Skeletal muscle tissue (tissue), 4 donors: Measurements from ENCODE around the gene SEMA5B. TPM values are rescaled to one million over a fixed set of nuclear protein-coding genes. Genes with fewer than 3 reads are reported as not detected.

Source experiments
- H3K27ac ChIP-seq: one replicate; pipeline ENCODE4 v1.7.0; 2013; ENCODE audit warnings: mild to moderate bottlenecking, low read depth, low read length, inconsistent platforms
- H3K27me3 ChIP-seq, 3 donors: one replicate each; pipeline ENCODE4 v1.7.0; 2013; ENCODE audit warnings: low read length in 3 of 3; ENCODE audit not compliant: control insufficient read depth in 3 of 3, insufficient read depth in 3 of 3
- H3K36me3 ChIP-seq, 3 donors: one replicate each; pipeline ENCODE4 v1.7.0; 2013; ENCODE audit warnings: low read length in 3 of 3; ENCODE audit not compliant: control insufficient read depth in 3 of 3, insufficient read depth in 3 of 3
- H3K4me1 ChIP-seq, 3 donors: one replicate each; pipeline ENCODE4 v1.7.0; 2013; ENCODE audit warnings: low read length in 3 of 3, mild to moderate bottlenecking in 3 of 3; ENCODE audit not compliant: control insufficient read depth in 3 of 3, insufficient read depth in 3 of 3
- H3K4me3 ChIP-seq, 3 donors: one replicate each; pipeline ENCODE4 v1.7.0; 2013; ENCODE audit warnings: low read length in 3 of 3
- H3K9ac ChIP-seq, 3 donors: one replicate each; pipeline ENCODE4 v1.7.0; 2013; ENCODE audit warnings: low read length in 3 of 3, mild to moderate bottlenecking in 3 of 3, moderate library complexity in 2 of 3, low read depth in 1 of 3
- H3K9me3 ChIP-seq, 3 donors: one replicate each; pipeline ENCODE4 v1.7.0; 2013; ENCODE audit warnings: low read length in 3 of 3; ENCODE audit not compliant: control insufficient read depth in 3 of 3
- total RNA-seq: library from RNA; depleted of rRNA; stranded (reverse); fragments of >200 nt; gene quantifications from one replicate; pipeline ENCODE4 v1.2.3, GENCODE V29; 2014
- donor health status: Osteomylitis.

SEMA5B gene
- total RNA-seq, 1 donor from 2014 or later: 8.4 TPM

GRCh38 chr3:123018683-123019082 is 8.9 kb downstream of the SEMA5B start:
- Histone ChIP-seq H3K9ac (no peak overlapping the region), H3K27ac (no peak overlapping the region), H3K9me3 (no peaks in the 10 kb centered on the region), H3K4me1 (peaks cover 2 to 4% (median 2%) of the 10 kb centered on the region in 3 donors), H3K27me3 (peaks cover 0 to 8% (median under 1%) of the 10 kb centered on the region in 3 donors), H3K4me3 (no peak overlapping the region), H3K36me3 (no peaks in the 10 kb centered on the region)

- Histone ChIP-seq H3K9me3 (no peaks in the 10 kb centered on the region), H3K4me1 (peaks cover 4 to 7% (median 5%) of the 10 kb centered on the region in 3 donors), H3K27ac (no peak overlapping the region), H3K36me3 (no peaks in the 10 kb centered on the region), H3K4me3 (no peak overlapping the region), H3K27me3 (peaks cover 0 to 11% (median 0%) of the 10 kb centered on the region in 3 donors), H3K9ac (no peak overlapping the region)
Observed at GRCh38 chr3:123015596-123015995, 12.0 kb downstream of the SEMA5B start.

GRCh38 chr3:123013876-123014275 is 13.7 kb downstream of the SEMA5B start:
- peaks cover 0 to 11% (median 0%) of the 10 kb centered on the region in 3 donors for H3K27me3 ChIP-seq
- H3K9ac ChIP-seq: no peak overlapping the region
- no peak overlapping the region for H3K27ac ChIP-seq
- no peak overlapping the region for H3K4me3 ChIP-seq
- H3K9me3 ChIP-seq: no peaks in the 10 kb centered on the region
- no peaks in the 10 kb centered on the region for H3K36me3 ChIP-seq
- peaks cover 4 to 7% (median 5%) of the 10 kb centered on the region in 3 donors for H3K4me1 ChIP-seq

GRCh38 chr3:123012652-123013051 is 14.9 kb downstream of the SEMA5B start:
- no peak overlapping the region for H3K27ac ChIP-seq
- H3K4me1 ChIP-seq: peaks cover 4 to 7% (median 5%) of the 10 kb centered on the region in 3 donors
- H3K9ac ChIP-seq: no peak overlapping the region
- peaks cover 0 to 8% (median 4%) of the 10 kb centered on the region in 3 donors for H3K27me3 ChIP-seq
- no peaks in the 10 kb centered on the region for H3K36me3 ChIP-seq
- H3K9me3 ChIP-seq: no peaks in the 10 kb centered on the region
- H3K4me3 ChIP-seq: no peak overlapping the region

GRCh38 chr3:123011447-123011846 is 16.1 kb downstream of the SEMA5B start:
- Histone ChIP-seq H3K4me3 (no peak overlapping the region), H3K27me3 (peaks cover 0 to 6% (median 4%) of the 10 kb centered on the region in 3 donors), H3K27ac (no peak overlapping the region), H3K9me3 (no peaks in the 10 kb centered on the region), H3K36me3 (no peaks in the 10 kb centered on the region), H3K9ac (no peak overlapping the region), H3K4me1 (peaks cover 4 to 7% (median 5%) of the 10 kb centered on the region in 3 donors)

GRCh38 chr3:123008840-123009239 is 18.7 kb downstream of the SEMA5B start:
- Histone ChIP-seq H3K27ac (no peak overlapping the region), H3K9me3 (no peaks in the 10 kb centered on the region), H3K9ac (no peak overlapping the region), H3K27me3 (peaks cover 0 to 4% (median 3%) of the 10 kb centered on the region in 3 donors), H3K4me1 (peaks cover 0 to 6% (median 5%) of the 10 kb centered on the region in 3 donors), H3K36me3 (no peaks in the 10 kb centered on the region), H3K4me3 (no peak overlapping the region)

- H3K9ac ChIP-seq: no peak overlapping the region
- H3K9me3 ChIP-seq: no peaks in the 10 kb centered on the region
- no peak overlapping the region for H3K27ac ChIP-seq
- H3K4me1 ChIP-seq: no peaks in the 10 kb centered on the region
- H3K36me3 ChIP-seq: no peaks in the 10 kb centered on the region
- H3K27me3 ChIP-seq: peaks cover 0 to 8% (median 7%) of the 10 kb centered on the region in 3 donors
- no peak overlapping the region for H3K4me3 ChIP-seq
Observed at GRCh38 chr3:123006609-123007008, 21.0 kb downstream of the SEMA5B start.

GRCh38 chr3:123005291-123005690 is 22.3 kb downstream of the SEMA5B start:
- H3K9me3 ChIP-seq: no peaks in the 10 kb centered on the region
- no peak overlapping the region for H3K27ac ChIP-seq
- H3K27me3 ChIP-seq: peaks cover 0 to 13% (median 9%) of the 10 kb centered on the region in 3 donors
- no peaks in the 10 kb centered on the region for H3K36me3 ChIP-seq
- H3K9ac ChIP-seq: no peak overlapping the region
- H3K4me3 ChIP-seq: no peak overlapping the region
- H3K4me1 ChIP-seq: no peaks in the 10 kb centered on the region

- H3K27ac ChIP-seq: no peak overlapping the region
- H3K4me1 ChIP-seq: no peaks in the 10 kb centered on the region
- peaks cover 0 to 17% (median 11%) of the 10 kb centered on the region in 3 donors for H3K27me3 ChIP-seq
- H3K4me3 ChIP-seq: no peak overlapping the region
- no peak overlapping the region for H3K9ac ChIP-seq
- no peaks in the 10 kb centered on the region for H3K36me3 ChIP-seq
- no peaks in the 10 kb centered on the region for H3K9me3 ChIP-seq
Observed at GRCh38 chr3:123004201-123004918, 23.2 kb downstream of the SEMA5B start.

- H3K9ac ChIP-seq: no peak overlapping the region
- H3K27ac ChIP-seq: no peak overlapping the region
- H3K36me3 ChIP-seq: no peaks in the 10 kb centered on the region
- H3K9me3 ChIP-seq: no peaks in the 10 kb centered on the region
- no peak overlapping the region for H3K4me3 ChIP-seq
- peaks cover 0 to 19% (median 14%) of the 10 kb centered on the region in 3 donors for H3K27me3 ChIP-seq
- no peaks in the 10 kb centered on the region for H3K4me1 ChIP-seq
Observed at GRCh38 chr3:123002749-123003497, 24.6 kb downstream of the SEMA5B start.
